HL-60 (cell line): ENCODE measurements around the gene DNM3.
"Not testable (repeated sequence)": the region's sequence is repeated elsewhere in the genome, so short reads cannot be mapped to it uniquely, and the experiment has no call there.

Source experiments
- DNase-seq, 2 experiments: peaks; one replicate each; pipeline ENCODE4 v3.0.0-alpha.2; 2010 to 2020; ENCODE audit warnings: low read depth in 1 of 2, low spot score in 1 of 2
- H3K27ac ChIP-seq: fragments of 250-450 bp; sonication (Bioruptor Pico); replicated peaks from 2 replicates; pipeline ENCODE4 v1.5.1; 2020; ENCODE audit warnings: mild to moderate bottlenecking, moderate library complexity
- H3K27me3 ChIP-seq: fragments of 250-450 bp; sonication (Bioruptor Pico); 2 replicates; pipeline ENCODE4 v1.5.1; 2021; ENCODE audit warnings: mild to moderate bottlenecking, moderate library complexity; ENCODE audit not compliant: insufficient read depth, poor library complexity, severe bottlenecking
- H3K4me3 ChIP-seq: replicated peaks from 2 replicates; pipeline ENCODE4 v1.5.1; 2011; ENCODE audit warnings: mild to moderate bottlenecking, control low read depth, low read length; ENCODE audit not compliant: insufficient read depth
- CTCF ChIP-seq: IDR thresholded peaks from one replicate; pipeline ENCODE4 v1.5.1; 2011; ENCODE audit warnings: low read length, control low read depth, inconsistent platforms; ENCODE audit not compliant: insufficient read depth
- GABPA ChIP-seq: IDR thresholded peaks from 2 replicates; pipeline ENCODE4 v1.6.1; 2012; ENCODE audit warnings: low read depth
- POLR2AphosphoS5 ChIP-seq: IDR thresholded peaks from 2 replicates; pipeline ENCODE4 v1.6.1; 2012; ENCODE audit warnings: low read depth
- REST ChIP-seq: IDR thresholded peaks from 2 replicates; pipeline ENCODE4 v1.6.1; 2012; ENCODE audit warnings: low read depth; ENCODE audit not compliant: insufficient replicate concordance
- SPI1 ChIP-seq: IDR thresholded peaks from 2 replicates; pipeline ENCODE4 v1.6.1; 2012; ENCODE audit warnings: low read depth, mild to moderate bottlenecking, borderline replicate concordance

The DNM3 gene

GRCh38 chr1:172051898-172052297 lies 210.6 kb downstream of the DNM3 start:
- Histone ChIP-seq H3K4me3 (no peak overlapping the region), H3K27me3 (peaks cover 2% of the 10 kb centered on the region), H3K27ac (no peak overlapping the region)
- TF ChIP-seq REST, result no peak
- no peak for TF ChIP-seq POLR2AphosphoS5
- TF ChIP-seq CTCF, result no peak
- no peak for TF ChIP-seq GABPA
- no peak for TF ChIP-seq SPI1
- no peak for DNase-seq

GRCh38 chr1:172054172-172054571 lies 212.9 kb downstream of the DNM3 start:
- no peaks in the 10 kb centered on the region for H3K27me3 ChIP-seq
- H3K4me3 ChIP-seq, result no peak overlapping the region
- no peak for DNase-seq
- no peak overlapping the region for H3K27ac ChIP-seq
- TF ChIP-seq CTCF (no peak), REST (no peak)

GRCh38 chr1:172055816-172056419 lies 214.6 kb downstream of the DNM3 start:
- H3K27ac ChIP-seq, DNase-seq, H3K27me3 ChIP-seq, H3K4me3 ChIP-seq: not testable (repeated sequence)

- no peak for DNase-seq
- Histone ChIP-seq H3K27me3 (no peaks in the 10 kb centered on the region), H3K27ac (no peak overlapping the region), H3K4me3 (no peak overlapping the region)
- TF ChIP-seq GABPA (no peak), REST (no peak), SPI1 (no peak), CTCF (no peak)
These were observed 227.0 kb downstream of the DNM3 start for GRCh38 chr1:172068334-172068733.
